ENCODE data around the gene TMEM132D. TPM values are rescaled to one million over a fixed set of nuclear protein-coding genes. Genes with fewer than 3 reads are reported as not detected.

The TMEM132D gene
- total and polyA plus RNA-seq, 2 of the 8 experiments (the other 6 are each of a cell fraction or from before 2014, with no cell fraction given) = 3.5 to 10.1 TPM

- TF ChIP-seq TEAD4 (IDR thresholded peaks at IDR 0.05; ENCODE audit: low read depth, low read length) = no peak
- TF ChIP-seq CHD2 (IDR thresholded peaks at IDR 0.05; ENCODE audit: low read length) = no peak
- TF ChIP-seq POU5F1 (IDR thresholded peaks at IDR 0.05; ENCODE audit: low read depth, low read length) = no peak
- no peak for TF ChIP-seq RFX5 (IDR thresholded peaks at IDR 0.05; ENCODE audit: borderline replicate concordance, low read depth, low read length)
- TF ChIP-seq EP300 (IDR thresholded peaks at IDR 0.05; ENCODE audit: borderline replicate concordance in 1 of 2, low read depth in 2 of 2, low read length in 2 of 2) = no peak
- TF ChIP-seq SUZ12 (IDR thresholded peaks at IDR 0.05; ENCODE audit: low read length) = no peak
Measured at GRCh38 chr12:129213551-129213950, 690.3 kb downstream of the TMEM132D start (continued).

Data from H1 (cell line).